Activated gamma-delta T cell treated with anti-CD3 and anti-CD28 coated beads, Interleukin-2, amount 50 U/mL, for 16 hours (primary cell): ENCODE measurements around the gene DENND2D.
"Not testable (repeated sequence)": the region's sequence is repeated elsewhere in the genome, so short reads cannot be mapped to it uniquely, and the experiment has no call there.

Source experiments
- DNase-seq: peaks from one replicate; pipeline ENCODE4 v3.0.0-alpha.2; 2020; ENCODE audit warnings: low read depth

Gene DENND2D

DNA sequence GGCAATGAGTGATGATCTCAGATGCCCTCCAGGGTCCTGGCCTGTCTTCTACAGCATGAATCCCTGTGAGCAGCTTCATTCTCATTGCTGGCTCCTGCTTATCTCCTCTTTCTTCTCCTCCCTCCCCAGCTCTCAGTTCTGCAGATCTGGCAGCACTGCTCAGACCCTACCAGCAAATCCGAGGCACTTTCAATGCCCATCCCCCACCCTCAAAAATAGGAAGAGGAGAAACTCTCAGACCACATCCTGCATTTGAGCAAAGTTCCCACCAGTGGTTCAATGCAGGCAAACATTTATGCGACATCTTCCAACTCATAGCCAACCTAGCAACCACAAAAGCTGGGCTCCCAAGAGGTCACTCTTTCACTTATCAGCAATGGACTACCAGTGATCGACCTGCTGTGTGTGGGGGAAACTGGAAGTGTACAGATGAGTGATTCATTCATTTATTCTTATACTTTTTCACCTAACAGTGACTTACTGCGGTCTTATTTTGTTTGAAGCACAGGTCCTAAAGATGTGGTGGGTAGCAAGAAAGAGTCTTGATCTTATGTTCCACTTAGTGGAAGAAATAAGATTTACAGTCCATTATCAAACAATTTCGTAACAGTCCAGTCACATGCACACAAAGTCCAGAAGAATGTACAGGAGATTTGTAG is 21.3 kb upstream of the DENND2D start:
- no peak for DNase-seq

DNA sequence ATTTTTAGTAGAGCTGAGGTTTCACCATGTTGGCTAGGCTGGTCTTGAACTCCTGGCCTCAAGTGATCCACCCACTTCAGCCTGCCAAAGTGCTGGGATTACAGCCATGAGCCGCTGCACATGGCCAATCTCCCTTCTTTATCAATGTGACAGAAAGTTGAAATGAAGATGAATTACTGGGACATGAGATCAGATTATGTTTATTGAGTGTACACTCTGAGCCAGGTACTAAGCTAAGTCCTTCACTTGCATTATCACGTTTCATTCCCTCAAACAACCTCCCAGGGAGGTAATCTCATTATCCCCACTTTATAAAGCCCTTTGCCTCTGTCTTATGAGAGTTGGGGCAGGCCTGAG is 20.8 kb upstream of the DENND2D start:
- no peak for DNase-seq

DNA sequence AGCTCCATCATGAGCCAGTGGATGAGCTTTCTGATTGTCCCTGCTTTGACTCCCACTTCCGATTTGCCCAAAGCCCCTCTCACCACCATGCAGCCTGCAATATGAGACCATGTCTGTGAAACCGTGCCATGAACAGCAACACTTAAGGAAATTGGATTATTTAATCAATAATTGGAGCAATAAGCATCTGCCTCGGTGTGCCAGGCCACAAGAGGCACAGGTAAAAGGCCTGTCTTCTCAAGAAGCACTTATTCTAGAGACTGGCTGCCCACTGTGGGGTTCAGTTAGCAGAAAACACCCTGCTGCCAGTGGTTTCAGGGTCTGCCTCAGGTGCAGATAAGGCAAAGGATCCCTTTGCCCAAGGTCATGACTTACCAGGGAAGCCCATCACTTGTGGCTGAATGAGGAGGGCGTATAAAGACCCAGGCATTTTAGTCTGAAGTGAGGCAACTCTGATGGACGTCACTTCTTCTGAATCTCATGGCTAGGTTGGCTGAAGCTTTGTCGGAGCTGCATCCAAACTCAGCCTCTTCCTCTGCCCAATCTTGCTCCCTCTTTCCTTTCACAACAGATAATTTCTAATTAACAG is 19.9 kb upstream of the DENND2D start:
- no peak for DNase-seq

DNA sequence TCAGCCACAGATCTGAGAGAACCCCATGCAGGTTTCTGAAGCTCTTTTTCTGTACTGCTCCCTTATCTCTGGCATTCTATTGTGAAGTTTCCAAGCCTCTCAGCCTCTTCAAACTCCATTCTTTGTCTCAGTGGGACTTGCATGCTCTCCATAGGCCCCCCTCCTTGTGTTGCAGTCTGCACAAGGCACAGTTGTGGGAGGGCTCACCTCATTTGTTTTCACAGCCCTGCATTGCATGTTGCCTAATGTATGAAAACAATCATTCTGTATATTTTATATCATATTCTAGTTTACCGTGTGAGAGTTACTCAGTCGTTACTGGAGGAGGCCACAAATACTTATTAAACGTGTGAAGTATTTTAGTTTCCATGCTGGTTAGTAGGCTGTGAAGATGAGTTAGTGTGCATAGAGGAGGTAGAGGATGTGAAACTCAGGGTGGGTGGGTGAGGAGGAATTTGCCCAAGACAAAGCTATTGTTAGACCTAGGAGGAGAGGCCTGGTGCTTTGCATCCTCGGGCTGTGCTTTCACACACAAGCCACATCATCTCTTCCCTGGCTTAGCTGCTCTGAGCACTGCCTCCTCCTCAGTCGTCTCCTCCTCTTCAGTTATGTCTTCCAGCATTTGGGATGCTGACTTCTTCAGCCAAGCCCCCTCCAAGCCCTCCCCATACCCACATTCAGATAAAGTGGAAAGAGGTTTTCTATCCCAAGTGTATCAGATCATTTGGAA is 19.3 kb upstream of the DENND2D start:
- DNase-seq: no peak

DNA sequence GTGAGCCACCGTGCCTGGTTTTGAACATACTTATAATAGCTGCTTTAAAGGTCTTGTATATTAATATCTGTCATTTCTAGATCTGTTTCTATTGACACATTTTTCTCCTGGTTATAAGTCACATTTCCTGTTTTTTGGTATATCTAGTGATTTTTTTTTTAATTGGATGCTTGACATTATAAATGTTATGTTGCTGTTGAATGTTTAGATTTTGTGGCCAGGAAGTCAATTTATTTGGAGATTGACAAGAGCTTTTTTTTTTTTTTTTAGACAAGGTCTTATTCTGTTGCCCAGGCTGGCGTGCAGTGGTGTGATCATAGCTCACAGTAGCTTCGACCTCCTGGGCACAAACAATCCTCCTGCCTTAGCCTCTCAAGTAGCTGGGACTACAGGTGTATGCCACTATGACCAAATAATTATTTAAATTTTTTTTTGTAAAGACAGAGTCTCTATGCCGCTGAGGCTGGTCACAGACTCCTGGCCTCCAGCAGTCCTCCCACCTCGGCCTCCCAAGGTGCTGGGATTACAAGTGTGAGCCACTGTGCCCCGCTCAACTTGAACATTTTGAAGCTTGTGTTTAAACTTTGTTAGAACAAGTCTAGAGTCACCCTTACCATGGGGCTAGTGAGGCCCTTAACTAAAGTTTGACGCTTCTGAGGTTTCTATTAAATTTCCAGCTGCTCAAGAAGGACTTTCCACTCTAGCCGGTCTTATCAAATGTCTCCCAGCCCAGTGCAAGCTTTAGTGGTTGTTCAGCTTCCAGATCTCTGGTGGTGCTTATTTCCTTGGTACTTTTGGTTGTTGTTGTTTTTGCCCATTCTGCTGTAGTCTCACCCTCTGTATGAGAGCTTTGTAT is 18.5 kb upstream of the DENND2D start:
- no peak for DNase-seq

DNA sequence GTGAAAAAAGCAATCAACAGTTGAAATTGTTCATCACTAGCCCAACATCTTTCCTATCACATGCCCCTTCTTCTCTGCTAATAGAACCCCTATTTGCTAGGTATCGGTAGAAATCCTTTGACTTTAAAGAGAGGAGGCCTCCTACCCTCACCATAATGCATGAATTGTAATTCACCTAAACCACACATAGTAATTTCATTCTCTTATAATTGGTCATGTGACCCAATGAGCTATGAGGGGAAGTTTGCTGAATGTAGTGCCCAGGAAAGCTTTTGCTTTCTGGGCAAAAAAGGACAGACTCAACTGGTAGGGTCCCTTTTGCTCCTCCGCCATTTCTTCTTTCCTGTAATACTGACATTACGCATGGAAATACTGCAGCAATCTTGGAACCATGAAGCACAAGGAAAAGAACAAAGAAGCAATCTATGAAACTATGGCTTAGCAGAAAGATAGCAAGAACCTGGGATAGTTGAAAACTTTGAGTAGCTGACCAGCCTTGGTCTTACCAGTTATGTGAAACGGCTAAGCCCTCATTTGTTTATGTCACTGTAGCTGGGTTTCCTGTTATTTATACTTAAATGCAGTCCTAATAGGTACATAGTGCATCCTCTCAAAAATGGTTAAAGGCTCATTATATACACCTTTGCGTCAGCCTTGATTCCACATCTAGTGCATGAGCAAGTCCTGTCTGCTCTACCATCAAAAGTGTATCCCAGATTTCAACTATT is 16.9 kb upstream of the DENND2D start:
- no peak for DNase-seq

DNA sequence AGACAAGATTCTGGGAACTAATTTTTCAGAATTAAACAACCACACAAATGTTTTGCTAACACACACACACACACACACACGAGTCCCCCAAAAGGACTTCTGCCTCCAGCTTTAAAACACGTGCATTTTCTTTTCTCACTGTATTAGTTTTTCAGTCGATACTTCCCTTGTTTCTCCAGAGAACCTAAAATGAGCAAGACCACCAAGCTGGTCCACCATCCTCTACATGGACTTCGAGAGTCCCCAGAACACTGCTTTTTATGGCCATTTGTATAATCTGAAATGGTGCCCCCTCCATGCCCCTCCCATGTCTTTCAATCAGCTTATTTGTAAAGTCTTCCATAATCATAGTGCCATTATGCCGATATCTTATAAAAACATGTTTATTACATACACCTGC is 16.3 kb upstream of the DENND2D start:
- DNase-seq: no peak

DNA sequence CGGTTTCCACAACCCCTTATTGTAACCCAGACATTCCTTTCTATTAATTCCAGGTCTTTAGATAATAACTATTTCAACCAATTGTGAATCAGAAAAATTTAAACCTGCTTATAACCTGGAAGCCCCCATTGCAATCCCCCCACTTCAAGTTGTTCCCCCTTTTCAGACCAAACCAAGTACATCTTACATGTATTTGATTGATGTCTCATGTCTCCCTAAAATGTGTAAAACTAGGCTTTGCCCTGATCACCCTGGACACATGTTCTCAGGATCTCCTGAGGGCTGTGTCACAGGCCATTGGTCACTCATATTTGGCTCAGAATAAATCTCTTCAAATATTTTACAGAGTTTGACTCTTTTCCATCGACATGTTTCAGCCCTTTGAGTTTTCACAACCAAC is 14.8 kb upstream of the DENND2D start:
- DNase-seq: not testable (repeated sequence)

DNA sequence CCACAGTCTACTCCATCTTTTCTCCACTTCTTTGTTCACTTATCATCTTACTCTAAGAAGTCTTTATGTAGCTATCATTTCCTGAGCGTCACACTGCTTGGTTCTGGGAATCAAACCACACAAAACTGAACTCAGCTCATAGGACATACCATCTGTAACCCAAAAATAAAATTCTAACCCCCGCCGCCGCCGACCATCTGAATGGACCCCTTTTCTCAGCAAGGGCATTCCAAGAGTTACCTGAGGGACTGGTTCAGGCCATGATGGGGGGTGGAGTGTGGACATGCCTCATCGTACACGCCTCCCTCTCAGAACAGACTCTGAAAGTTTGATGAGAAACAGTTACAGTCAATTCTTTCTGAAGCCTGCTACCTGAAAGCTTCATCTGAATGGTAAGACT is 14.4 kb upstream of the DENND2D start:
- DNase-seq: no peak

DNA sequence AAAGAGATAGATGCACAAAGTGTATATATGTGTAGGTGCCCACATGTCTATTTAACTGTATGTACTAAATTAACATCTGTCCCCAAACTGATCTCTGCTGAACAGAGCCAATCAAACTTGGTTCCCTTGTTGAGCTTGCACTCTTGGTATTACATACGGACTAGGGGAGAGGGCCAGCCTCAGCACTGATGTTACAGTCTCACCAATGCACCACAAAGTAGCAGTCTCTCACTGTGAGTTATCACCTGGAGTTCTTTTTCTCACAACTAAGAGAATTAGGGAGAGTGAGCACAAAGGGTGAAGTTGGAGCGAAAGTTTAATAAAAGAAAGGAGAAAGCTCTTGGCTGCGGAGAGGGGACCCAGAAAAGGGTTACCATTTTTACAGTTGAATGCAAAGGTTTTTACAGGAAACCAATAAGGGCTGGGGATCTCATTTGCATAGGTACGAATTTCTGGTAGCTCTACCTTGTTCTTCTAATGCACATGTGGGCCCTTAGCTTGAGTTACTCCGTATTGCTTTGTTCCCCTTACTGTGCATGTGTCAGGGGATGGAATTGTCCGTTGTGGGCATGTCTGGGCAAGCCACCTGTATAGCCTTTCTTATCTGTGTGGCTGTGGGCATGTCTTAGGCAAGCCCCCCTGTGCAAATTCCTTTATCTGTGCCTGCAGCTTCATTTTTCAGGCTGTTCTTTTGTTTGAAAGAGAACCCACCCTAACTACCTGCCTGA is 13.8 kb upstream of the DENND2D start:
- DNase-seq: no peak

DNA sequence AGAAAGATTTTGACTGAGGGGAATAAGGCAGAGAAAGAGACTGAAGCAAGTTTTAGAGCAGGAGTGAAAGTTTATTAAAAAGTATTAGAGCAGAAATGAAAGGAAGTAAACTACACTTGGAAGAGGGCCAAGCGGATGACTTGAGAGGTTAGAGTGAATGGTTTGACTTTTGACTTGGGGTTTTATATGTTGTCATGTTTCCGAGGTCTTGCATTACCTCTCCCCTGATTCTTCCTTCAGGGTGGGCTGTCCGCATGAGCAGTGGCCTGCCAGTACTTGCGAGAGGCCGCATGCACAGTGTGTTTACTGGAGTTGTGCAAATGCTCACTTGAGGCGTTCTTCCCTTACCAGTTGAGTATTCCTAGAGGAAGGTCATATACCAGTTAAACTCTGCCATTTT is 13.0 kb upstream of the DENND2D start:
- DNase-seq: no peak

DNA sequence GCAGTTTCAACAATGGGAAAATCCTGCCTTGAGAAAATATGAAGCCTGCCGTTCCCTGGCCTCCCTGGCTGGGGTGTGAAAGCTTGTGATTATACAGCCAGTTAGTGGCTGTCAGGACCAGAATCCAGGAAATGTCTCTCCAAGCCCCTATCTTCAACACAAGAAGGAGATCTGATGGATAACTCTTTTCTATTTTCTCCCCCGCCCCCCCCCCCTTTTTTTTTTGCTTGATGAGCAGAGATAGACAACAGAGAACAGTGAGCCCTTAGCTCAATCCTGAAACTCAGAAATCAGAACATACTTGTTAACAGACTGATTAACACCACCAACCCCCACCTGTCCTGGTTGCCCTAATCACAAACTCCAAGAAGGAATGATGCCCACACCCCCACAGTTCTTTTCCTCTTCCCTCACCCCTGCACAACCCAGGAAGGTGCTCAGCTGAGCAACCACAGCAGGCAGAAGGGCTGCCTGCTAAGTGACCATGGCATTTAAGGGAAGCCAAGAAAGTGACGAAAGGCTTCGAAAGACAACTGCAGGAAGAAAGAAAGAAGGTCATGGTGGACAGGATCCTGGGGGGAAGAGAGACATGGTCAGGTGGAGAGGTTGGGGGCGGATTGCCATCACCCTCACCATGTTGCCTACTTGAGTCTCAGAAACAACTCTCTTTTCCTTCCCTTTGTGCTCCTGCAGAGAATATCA is 12.3 kb upstream of the DENND2D start:
- DNase-seq: no peak

DNA sequence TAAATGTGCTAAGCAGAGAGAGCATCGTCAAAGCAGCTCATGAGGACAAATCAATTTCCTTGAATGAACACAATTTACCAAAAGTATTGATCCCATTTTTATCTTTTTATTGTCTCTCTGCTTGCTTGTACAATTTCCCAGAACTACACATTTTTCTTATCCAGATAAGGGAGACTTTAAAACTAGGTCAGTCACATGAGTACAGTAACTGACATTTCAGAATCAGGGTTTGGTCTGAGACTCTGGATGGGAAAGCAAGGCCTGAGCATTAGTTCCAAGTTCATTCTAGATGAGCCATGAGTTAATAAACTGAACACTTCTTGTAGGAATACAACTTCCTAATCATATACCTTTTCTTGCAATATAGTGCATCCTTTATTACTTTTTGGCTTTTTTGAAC is 11.5 kb upstream of the DENND2D start:
- DNase-seq: no peak

DNA sequence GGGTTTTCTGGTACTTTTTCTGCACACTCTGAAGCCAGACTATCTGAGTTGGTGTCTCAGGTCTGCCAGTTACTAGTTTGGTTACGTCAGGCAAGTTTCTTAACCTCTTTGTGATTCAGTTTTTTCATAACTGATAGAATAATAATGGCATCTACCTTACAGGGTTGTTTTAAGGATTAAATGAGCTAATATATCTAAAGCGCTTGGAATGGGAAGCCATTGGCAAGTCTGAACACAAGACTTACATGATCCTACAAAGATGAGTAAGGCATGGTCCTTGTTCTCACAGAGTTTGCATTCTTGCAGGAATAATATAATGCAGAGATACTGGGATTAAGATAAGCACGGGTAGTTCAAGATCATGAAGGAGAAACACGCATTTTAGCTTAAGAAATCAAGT is 9.2 kb upstream of the DENND2D start:
- DNase-seq: no peak

DNA sequence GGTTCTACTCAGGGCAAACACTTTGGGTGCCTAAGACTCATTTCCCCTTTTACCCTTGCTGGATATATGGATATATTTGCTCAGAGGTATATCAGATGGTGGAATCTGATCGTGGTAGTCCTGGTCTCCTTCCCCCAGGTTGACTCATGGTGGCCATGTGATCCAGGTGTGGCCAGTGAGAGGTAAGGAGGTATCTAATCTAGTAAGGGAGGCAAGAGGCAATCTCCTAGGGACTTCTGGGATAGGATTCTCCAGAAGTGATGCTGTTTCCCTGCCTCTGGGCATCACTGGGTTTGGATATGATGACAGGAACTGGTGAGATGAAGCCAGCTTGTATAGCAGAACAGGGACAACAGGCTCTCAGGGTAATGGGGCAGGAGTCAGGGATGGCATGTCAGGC is 8.5 kb upstream of the DENND2D start:
- no peak for DNase-seq

DNA sequence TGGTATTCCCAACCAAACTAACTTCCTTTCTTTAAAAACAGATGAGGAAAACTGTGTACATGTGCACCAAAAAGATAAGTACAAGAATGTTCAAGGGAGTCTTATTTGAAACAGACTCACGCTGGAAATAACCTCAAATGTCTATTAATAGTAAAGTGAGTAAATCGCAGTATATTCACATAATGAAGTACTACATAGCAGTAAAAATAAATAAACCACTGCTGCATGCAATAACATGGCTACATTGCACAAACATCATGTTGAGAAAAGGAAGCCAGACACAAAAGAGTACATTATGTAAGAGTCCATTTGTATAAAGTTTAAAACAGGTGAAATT is 5.2 kb upstream of the DENND2D start:
- no peak for DNase-seq

DNA sequence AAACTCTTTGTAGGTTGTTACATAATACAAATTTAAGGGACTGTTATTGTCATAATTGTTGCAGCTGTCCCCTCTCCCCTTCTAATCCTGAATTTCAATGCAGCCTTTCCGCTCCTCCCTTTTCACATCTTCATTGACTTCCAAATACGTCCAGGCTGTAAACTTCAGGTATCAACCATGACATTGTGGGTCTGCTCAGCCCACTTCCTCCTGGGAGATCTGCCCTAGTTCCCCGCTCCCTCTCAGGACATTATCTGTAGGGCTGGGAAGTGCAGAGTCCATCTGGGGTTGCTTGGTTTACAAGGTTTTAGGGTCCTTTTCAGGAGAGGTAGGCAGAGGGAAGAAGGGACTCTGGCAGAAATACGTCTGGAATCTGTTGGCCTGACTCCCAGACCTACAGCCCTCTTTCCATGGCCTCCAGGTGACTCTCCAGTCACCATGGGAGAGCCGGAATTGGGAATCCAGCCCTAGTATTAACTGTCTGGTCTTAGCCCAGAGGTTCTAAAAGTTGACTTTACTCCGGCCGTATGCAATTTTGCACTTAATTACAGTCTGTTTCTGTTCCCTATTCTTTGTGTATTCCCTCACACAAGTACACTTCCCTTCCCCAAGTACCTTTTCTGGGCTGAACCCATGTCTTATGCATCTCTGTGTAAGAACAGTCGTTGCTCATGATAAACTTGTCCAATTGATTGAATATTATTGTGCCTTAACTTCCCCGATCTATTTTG is 4.7 kb upstream of the DENND2D start:
- no peak for DNase-seq

DNA sequence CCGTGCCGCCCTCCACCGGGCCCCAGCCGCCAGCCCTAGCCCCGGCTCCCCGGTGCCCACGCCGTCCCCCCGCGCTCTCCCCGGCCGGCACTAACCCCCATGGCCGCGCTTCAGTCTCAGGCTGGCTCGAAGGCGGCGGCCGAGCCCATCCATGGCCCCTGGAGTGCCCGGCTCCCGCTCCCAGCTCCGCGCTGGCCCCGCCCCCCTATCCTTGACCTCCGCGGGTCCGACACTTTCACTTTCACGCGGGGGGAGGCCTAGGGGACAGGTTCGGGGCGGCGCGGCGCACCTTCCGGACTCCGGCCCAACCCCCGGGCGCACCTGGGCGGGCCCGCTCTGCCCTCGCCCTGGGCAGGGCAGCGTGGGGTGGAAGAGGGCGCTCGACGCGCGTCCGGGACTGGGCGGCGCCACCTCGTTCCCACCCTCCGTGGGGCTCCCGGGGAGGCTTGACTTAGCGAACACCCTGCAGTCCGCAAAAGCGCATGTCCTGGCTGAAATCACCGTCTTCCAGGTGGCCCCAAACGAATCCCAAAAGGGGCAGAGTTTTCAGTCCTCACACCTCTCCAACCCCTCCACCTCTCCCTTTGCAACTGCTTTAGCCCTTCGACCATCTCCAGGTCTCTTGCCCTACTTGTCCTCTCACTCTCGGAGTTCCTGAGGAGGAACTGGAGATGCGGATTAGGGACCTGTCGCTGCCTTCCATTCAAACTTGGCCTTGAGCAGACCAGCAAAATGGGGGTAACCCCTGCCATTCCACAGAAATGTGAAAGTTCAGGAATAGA is 3.9 kb upstream of the DENND2D start:
- DNase-seq: peak; percentile 58

DNA sequence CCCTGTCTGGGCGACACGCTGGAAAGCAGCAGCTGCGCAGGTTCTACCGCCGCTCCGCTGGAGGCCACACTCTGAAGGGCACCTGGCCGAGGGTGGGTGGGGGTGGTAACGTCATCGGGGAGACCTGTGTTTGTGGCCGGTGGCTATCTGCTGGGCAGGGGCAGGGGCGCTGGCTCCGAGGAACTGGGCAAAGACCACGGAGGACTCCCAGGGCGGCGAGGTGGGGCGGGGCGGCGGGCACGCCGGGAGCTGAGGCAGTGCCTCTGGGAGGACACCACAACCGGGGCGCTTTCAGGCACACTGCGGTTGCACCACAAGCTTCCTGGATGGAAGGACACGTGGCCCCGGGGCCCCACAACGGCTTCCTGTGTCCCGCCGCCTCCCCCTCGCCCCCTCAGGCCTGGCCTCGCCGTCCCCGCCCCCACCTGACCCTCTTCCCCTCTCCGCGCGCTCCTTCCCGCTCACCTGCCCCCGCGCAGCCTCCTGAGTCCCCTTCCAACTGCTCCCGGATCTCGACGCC is 3.3 kb upstream of the DENND2D start:
- DNase-seq: peak; percentile 76
